ENCODE data around the gene PM20D1. TPM values are rescaled to one million over a fixed set of nuclear protein-coding genes. Genes with fewer than 3 reads are reported as not detected.

PM20D1 gene
- total and polyA plus RNA-seq, 10 of the 15 experiments (the other 5 are each of a cell fraction or from before 2014, with no cell fraction given), result not detected

- in situ Hi-C loops (cut with MboI) (no loop called here), intact Hi-C loops (cut with micrococcal nuclease; ENCODE audit: unreplicated experiment) (loop anchor here (5.0 kb wide), 2 partner anchors 50 to 105 kb away; no protein-coding TSS in a partner anchor)
- ChIA-PET SMC1A (ENCODE audit: uncharacterized antibody, unreplicated experiment) (interaction anchor here (0.9 to 2.6 kb wide), 6 partner anchors 18 to 165 kb away, joined by 3 to 12 read pairs (median 4); no protein-coding TSS in a partner anchor), CTCF (interaction anchor here (0.6 to 2.4 kb wide), 5 partner anchors 20 to 165 kb away, joined by 4 to 13 read pairs (median 4); no protein-coding TSS in a partner anchor), POLR2A (interaction anchor here (1.0 to 1.8 kb wide), 3 partner anchors 14 to 63 kb away, joined by 3 to 7 read pairs (median 3); no protein-coding TSS in a partner anchor), RAD21 (ENCODE audit: unreplicated experiment) (interaction anchor here (0.8 to 1.8 kb wide), 3 partner anchors 21 to 165 kb away, joined by 3 to 5 read pairs (median 3); partner anchors contain the start of gene NUCKS1)
- H3K4me2 ChIP-seq (ENCODE audit: control insufficient read depth, insufficient read depth), result peak overlapping the region; percentile 96
- H3K4me3 ChIP-seq, result peak overlapping the region; percentile 63
- H3K27ac ChIP-seq (ENCODE audit: control insufficient read depth, insufficient read depth), result no peak overlapping the region
- H3K36me3 ChIP-seq (ENCODE audit: control insufficient read depth in 2 of 2, insufficient read depth in 2 of 2, low read length in 1 of 2), result no peaks in the 10 kb centered on the region
- H3K27me3 ChIP-seq (replicated peaks in 1 of 2; ENCODE audit: control insufficient read depth in 2 of 2, insufficient read depth in 2 of 2, low read length in 1 of 2), result peaks cover 2 to 10% of the 10 kb centered on the region in 2 experiments; a peak in 2 of 4 replicates
- no peak for FAIRE-seq
- no peak for DNase-seq (ENCODE audit: low read depth, low spot score)
- TF ChIP-seq CREM (IDR thresholded peaks at IDR 0.05; ENCODE audit: low read depth), result no peak
- no peak for TF ChIP-seq ATF2 (IDR thresholded peaks at IDR 0.05; ENCODE audit: low read length)
- no peak for TF ChIP-seq SRF (IDR thresholded peaks at IDR 0.05; ENCODE audit: low read depth in 2 of 2, low read length in 2 of 2)
- no peak for TF ChIP-seq MAX (IDR thresholded peaks at IDR 0.05; ENCODE audit: low read depth, low read length)
- no peak for TF ChIP-seq SMC3 (IDR thresholded peaks at IDR 0.05; ENCODE audit: borderline replicate concordance, low read length)
- TF ChIP-seq GABPA (IDR thresholded peaks at IDR 0.05; ENCODE audit: low read depth), result no peak
- TF ChIP-seq BACH1 (IDR thresholded peaks at IDR 0.05; ENCODE audit: borderline replicate concordance), result no peak
- no peak for TF ChIP-seq SIX5 (IDR thresholded peaks at IDR 0.05; ENCODE audit: low read depth, low read length, severe bottlenecking)
- TF ChIP-seq ASH2L (IDR thresholded peaks at IDR 0.05; ENCODE audit: borderline replicate concordance, low read depth), result no peak
- TF ChIP-seq HDAC6 (IDR thresholded peaks at IDR 0.05; ENCODE audit: unreplicated experiment), result no peak
- no peak for TF ChIP-seq NR2F1 (conservative IDR thresholded peaks at IDR 0.05)
- no peak for TF ChIP-seq ZNF24 (IDR thresholded peaks at IDR 0.05)
- TF ChIP-seq BHLHE40 (IDR thresholded peaks at IDR 0.05; ENCODE audit: borderline replicate concordance in 1 of 2, low read depth in 2 of 2, low read length in 1 of 2), result no peak
- TF ChIP-seq ZZZ3 (IDR thresholded peaks at IDR 0.05; ENCODE audit: control insufficient read depth, insufficient read length, low read depth), result no peak
- no peak for TF ChIP-seq NR2C1 (IDR thresholded peaks at IDR 0.05)
- no peak for TF ChIP-seq MLLT1 (IDR thresholded peaks at IDR 0.05)
- no peak for TF ChIP-seq EP300 (IDR thresholded peaks at IDR 0.05; ENCODE audit: borderline replicate concordance in 1 of 2, control insufficient read depth in 1 of 2, low read depth in 2 of 2, low read length in 2 of 2)
- ATAC-seq, result peak; percentile 46
- BruUV-seq (replicated peaks), result no TSS peak
- no peaks in the 10 kb centered on the region for H3K79me2 ChIP-seq (ENCODE audit: control insufficient read depth, insufficient read depth, low read length)
- H3K9ac ChIP-seq (ENCODE audit: control insufficient read depth, insufficient read depth, low read length), result peak overlapping the region; percentile 58
- WGBS (ENCODE audit: insufficient coverage, insufficient replicate concordance, low lambda C conversion rate, missing lambda C conversion rate), result 1% methylated on average over 13 of the region's 16 CpGs
- H3K4me1 ChIP-seq (ENCODE audit: control insufficient read depth, insufficient read depth, low read length), result peaks cover 6% of the 10 kb centered on the region
- no peaks in the 10 kb centered on the region for H4K20me1 ChIP-seq (ENCODE audit: control insufficient read depth, insufficient read depth)
- H3K9me3 ChIP-seq (replicated peaks; ENCODE audit: control insufficient read depth, insufficient read depth, low read length), result no peaks in the 10 kb centered on the region
- H2AFZ ChIP-seq (ENCODE audit: control insufficient read depth, low read depth, low read length), result peak overlapping the region; percentile 81
Measured at GRCh38 chr1:205812271-205812877, 37.6 kb downstream of the PM20D1 start.
